HG03460 (cell line): Measurements from ENCODE around the gene UBA5.
"Not testable (repeated sequence)": the region's sequence is repeated elsewhere in the genome, so short reads cannot be mapped to it uniquely, and the experiment has no call there.

ENCODE experiments used
- ATAC-seq: cut with Tn5 transposase; IDR thresholded peaks from one replicate; pipeline ENCODE4 v1.9.1; 2021; ENCODE audit not compliant: unreplicated experiment

UBA5 gene

GRCh38 chr3:132660052-132660810 is at the start of gene UBA5:
Gene UBA5 (plus strand): TSS chr3:132660329. CDS start chr3:132660538, 209 bp downstream.
- peak; percentile 72 for ATAC-seq

- not testable (repeated sequence) for ATAC-seq
Measured at GRCh38 chr3:132615301-132615700, 44.8 kb upstream of the UBA5 start.

GRCh38 chr3:132615881-132616280 is 44.2 kb upstream of the UBA5 start:
- ATAC-seq = no peak

DNA sequence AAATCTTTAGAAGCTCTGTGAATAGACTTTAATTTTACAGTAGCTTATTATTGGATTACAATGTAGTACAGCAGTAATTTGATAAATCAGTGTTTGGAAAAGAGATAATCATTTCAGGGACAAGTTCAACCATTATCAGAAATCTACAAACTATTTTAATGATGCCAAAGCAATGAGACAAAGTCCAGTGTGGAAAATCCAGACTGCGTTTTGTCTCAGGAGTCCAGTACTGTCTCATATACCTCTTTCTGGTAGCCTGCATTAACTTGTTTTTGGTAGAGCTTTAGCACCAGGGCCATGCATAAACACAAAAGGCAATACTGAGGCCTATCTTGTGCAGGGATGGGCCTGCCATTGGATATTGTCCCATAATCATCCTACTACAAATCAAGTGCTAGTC is 43.3 kb upstream of the UBA5 start:
- ATAC-seq = no peak

GRCh38 chr3:132622148-132622547 is 38.0 kb upstream of the UBA5 start:
- no peak for ATAC-seq

DNA sequence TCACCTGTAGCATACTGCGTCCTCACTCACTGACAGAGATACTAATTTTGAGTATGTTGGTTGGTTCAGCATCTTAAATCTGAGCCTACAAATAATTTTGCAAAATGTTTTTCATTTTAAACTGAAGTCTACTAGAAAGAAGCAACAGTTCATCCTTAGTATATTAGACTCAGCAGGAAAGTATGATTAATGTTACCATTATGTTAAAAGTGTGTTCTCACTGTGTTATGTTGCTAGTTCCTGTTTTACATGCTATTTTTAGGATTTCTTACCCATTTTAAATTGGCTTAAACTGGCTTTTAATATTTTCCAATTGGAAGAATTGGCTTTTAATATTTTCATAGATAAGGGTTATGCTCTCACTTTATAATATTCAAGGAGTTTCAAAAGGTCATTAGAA is 37.4 kb upstream of the UBA5 start:
- ATAC-seq = no peak

DNA sequence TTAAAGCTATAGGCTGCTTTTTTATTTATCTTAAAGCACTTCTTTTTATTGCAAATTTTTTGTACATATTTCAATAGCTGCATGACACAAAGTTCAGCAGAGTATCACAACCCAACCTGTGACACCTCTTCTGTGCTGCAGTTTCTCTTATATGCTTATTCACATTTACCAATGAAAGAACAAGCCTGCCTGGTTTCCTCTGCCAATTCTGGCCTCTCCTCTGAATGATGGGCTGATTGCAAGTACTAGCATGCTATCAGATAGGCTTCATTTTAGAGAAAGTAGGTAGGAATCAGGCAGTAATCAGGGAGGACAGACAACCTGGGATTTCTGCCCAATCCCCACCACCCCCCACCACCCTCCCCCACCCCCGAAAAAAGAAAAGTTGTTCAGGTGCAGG is 36.5 kb upstream of the UBA5 start:
- no peak for ATAC-seq

DNA sequence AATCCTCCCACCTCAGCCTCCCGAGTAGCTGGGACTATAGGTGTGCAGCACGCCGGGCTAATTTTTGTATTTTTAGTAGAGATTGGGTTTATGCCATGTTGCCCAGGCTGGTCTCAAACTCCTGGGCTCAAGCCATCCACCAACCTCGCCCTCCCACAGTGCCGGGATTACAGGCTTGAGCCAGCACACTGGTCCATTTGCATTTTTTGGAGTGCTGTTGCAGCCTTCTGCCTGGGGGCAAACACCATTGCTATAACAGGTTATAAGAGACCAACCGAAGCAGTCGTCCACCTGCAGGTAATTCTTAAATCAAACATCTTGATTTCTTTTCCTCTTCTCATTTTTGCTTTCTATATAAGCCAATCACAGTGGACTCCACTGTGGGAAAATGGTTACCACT is 35.3 kb upstream of the UBA5 start:
- ATAC-seq = no peak

DNA sequence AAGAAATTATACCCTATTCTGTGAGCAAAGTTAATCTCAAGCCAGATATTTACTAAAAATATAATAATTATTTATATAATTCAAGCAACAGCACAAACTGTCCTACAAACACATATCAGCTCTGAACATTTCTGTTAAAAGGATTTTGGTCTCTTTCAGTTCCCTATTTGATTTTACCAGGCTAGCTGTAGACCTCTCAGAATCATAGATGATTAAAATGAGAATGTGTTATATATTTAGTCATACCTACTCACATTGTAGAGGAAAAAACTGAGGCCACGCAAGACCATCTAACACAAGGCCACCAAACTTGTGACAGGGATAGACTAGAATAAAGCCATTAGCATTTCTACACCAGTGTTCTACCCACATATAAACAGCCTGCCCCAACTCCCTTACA is 34.5 kb upstream of the UBA5 start:
- peak; percentile 83 for ATAC-seq

- no peak for ATAC-seq
Measured at GRCh38 chr3:132626955-132627354, 33.2 kb upstream of the UBA5 start.

DNA sequence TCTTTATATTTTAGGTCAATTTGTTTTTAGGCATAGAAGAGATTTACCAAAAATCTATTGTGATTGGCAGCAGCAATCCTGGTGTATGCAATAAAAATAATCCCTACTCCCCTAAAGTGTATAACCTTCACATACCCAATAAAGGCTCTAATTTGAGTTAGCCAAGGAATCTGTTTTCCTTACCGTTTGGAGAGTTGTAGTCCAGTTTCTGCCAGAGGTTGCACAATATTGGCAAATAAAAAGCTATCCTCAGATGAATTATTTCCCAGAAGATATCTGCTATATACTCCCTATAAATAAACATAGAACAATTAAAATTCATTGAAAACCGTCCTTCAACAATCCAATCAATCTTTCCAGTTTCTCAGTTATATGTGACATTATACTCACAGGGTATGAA is 32.0 kb upstream of the UBA5 start:
- ATAC-seq = no peak

DNA sequence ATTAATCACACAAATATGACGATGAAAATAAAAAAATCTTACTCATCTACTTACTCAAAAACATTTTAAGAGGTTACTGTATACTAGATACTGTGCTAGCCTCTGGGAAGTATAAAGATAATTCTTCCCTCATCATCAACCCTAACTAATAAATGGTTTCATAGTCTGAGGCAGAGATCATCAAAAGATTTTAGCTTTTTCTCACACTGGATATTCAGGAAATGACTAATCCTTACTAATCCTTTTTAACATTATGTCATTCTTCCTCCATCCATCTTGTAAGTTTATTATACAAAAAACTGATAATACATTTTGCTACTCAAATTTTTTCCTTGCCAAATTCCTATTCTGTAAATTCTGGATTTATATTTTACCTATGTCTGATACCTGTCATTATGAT is 30.2 kb upstream of the UBA5 start:
- ATAC-seq = no peak

DNA sequence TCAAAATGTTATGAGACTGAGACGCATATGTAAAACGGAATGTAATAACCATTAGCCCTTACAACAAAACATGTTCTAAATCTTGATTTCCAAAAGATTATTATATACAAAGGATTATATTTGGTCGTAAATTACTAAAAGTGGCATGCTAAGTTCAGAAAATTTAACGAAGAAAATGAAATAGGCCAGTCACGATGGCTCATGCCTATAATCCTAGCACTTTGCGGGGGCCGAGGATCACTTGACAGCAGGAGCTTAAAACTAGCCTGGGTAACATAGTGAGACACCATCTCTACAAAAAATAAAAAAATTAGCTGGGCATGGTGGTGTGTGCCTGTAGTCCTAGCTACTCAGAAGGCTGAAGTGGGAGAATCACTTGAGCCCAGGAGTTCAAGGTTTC is 29.5 kb upstream of the UBA5 start:
- ATAC-seq = no peak

- ATAC-seq = no peak
Measured at GRCh38 chr3:132635052-132635451, 25.1 kb upstream of the UBA5 start.

DNA sequence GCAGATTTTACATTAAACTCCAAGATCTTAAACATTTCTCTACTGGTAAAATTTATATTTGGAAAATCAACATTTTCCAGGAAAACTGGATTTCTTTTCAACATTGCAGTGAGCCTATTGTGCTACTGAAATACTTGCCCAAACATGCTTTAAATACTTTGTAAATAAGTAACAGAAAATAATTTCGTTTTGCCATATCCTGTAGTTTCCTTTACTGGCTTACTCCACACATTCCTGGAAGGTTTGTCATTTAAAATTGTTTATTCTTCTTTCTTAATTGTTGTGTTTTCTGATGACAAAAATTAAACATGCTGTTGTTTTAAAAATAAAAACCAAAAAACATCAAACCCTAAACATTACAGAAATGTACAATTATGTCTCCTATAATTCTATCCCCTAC is 22.5 kb upstream of the UBA5 start:
- ATAC-seq = no peak

DNA sequence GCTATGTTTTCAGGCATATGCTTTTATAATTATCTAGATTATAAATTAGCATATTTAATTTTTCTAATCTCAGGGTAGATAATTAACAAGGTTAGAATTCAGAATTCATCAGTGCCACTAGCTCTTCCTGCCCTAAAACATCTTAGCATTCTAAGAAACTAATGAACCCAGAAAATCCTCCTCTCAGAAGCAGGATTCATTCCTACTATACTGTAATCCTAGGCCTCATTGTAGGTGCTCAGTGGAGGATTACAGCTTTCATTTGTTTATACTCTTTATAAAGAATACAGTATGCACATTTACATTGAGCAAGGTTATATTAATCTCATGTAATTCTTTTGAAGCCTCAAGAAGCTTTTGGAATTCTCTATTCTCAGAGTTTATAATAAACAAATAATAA is 21.4 kb upstream of the UBA5 start:
- no peak for ATAC-seq

- ATAC-seq = not testable (repeated sequence)
Measured at GRCh38 chr3:132641427-132641826, 18.7 kb upstream of the UBA5 start.

DNA sequence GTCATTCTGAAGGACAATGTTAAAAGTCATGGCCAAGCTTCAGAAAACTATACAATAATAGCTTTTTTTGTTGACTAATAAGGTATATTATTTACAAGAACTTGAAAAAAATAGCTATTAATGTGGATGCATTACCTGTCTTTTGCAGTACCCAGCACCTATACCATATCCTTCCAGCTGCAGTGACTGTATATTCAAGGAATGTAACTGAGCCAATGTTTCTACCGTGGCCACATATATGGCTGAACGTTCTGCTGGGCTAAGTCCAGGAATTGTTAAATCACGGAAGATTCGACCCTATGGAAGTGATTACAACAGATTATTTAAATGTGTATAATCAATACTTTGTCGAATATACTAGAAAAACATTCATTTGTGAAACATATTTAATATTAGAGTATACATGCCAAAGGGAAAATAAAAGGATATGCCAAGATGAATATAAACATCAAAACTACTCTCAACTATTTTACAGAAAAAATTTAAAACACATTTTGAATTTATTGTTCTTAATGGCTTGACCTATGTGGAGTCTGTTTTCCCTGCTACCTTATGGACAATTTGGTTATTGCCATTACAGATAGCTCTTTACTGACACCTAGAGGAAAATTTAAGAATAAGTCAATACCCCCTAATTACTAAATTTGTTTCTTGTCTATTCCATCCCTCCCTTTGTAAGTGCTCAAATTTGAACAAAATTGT is 18.1 kb upstream of the UBA5 start:
- ATAC-seq = no peak

GRCh38 chr3:132642539-132642847 is 17.6 kb upstream of the UBA5 start:
- ATAC-seq = no peak

GRCh38 chr3:132643366-132643765 is 16.8 kb upstream of the UBA5 start:
- no peak for ATAC-seq

- no peak for ATAC-seq
Measured at GRCh38 chr3:132645058-132645457, 15.1 kb upstream of the UBA5 start.

- ATAC-seq = no peak
Measured at GRCh38 chr3:132650153-132650552, 10.0 kb upstream of the UBA5 start.
